NOMO-1 (cell line): Measurements from ENCODE around the gene PSMD14.

Source experiments
- DNase-seq, 2 experiments: peaks; one replicate each; lab custom pipeline; 2025; ENCODE audit not compliant: unreplicated experiment in 2 of 2; lab: John Stamatoyannopoulos, UW

The PSMD14 gene

DNA sequence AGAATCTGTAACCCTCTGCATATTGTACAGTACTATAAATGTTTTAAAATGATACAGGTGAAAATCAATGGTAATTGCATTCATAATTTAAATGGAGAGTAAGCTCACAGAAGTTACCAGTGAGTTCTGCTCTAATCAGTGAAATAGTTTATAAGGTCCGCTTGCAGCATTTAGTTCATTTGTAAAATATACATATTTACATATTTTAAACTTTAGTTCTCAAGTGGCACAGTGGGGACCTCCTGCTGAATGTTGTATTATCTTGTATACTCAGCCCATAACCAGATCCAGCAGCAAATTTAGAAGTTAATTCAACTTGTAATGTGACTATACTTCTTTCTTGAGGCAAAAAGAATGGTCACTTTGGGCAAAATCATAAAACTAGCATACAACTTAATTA lies 66.2 kb downstream of the PSMD14 start:
- DNase-seq: no peak

DNA sequence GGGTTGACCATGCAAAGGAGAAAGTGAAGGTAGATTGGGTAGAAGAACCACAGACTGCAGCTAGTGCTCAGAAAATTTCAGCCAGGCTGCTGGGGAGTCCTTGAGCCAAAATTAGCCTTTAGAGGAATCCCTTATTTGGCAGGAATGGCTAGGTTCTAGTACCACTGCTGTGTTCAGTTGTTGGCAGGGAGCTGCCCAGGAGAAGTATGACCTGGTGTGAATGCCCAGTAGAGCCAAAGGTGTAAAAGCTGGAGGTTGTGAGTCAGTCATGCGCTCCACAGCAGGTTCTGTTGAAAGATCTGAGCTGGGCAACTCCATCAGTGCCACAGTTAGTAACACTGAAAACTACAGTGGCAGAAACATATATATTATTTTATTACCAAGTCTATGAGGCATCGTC lies 71.5 kb downstream of the PSMD14 start:
- no peak for DNase-seq

DNA sequence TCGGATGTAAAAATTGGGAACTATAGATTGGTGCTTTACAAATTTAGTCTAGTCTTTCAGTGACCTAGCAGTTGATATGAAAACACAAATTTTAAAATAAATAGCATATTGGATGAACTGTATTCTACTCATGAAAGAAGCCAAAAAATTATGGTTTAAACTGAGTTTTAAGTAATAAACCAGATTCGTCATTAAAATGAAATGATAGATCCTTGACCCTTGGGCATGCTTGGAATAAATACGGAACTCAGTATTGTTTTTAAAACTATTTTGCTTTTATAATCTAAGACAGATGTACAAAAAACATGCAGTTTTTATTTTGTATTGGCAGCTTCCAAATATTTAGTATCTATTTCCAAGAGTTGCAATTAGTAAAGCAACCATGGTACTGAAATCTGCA lies 73.3 kb downstream of the PSMD14 start:
- no peak for DNase-seq

DNA sequence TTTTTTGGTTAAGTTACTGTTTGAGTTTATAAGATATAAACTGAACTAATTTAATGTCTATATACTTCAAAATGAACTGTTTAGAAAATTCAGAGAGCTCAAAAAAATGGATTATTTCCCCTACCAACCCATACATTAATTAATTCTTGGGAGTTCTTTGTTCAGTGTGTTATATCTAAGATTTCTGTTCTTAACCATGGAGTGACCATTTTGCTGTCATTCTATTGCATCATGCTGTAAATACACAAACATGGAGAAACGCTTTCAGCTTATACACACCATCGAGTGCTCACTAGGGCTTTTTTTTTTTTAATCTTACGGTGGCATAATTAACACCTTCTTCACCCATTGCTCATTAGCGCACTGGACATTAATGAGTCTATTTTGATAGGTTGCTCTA lies 74.5 kb downstream of the PSMD14 start:
- DNase-seq: no peak

DNA sequence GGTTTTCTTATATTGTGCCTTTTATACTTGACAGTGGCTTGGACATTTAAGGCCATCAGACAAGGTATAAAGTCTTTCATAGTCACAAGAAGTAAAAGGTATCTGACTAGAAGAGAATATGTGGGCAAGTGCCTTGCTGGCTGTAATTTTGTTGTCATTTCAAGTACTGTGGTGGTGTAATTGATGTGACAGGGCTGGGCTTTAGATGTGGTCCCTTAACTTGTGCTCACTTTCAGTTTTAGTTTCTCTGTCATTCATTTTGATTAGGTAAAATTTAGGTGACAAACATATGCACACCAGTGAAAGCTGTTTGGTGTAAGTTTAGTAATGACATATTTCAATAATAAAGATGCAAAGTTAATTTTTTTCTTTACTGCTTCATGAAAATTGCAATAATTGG lies 76.6 kb downstream of the PSMD14 start:
- peak in 1 of 2 experiments; percentile 23 for DNase-seq

DNA sequence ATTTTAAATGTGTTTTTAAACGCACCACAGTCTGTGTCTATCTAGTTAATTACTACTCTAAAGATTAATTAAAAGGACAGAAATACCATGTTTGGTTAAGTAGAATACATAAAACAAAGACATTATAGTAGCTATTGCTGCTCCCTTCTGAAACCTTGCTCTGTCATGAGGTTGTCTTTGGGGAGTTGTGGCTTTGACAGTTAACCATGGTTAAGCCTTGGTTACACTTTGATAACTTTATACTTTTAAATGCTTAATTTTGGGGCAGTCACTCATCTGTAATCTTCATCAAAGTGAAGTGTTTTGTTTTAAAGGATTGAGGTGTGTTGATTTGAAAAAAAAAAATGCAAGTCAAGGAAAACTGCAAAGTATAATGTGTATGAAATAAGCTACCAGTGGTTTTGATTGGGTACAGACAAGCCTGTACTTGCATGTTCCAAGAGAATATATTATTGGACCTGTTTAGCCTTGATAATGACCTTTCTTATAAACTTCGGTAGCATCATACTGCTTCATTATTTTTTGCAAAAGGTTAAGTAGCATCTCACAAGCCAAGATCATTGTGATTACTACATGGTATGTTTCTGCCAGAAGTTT lies 78.1 kb downstream of the PSMD14 start:
- DNase-seq: no peak

DNA sequence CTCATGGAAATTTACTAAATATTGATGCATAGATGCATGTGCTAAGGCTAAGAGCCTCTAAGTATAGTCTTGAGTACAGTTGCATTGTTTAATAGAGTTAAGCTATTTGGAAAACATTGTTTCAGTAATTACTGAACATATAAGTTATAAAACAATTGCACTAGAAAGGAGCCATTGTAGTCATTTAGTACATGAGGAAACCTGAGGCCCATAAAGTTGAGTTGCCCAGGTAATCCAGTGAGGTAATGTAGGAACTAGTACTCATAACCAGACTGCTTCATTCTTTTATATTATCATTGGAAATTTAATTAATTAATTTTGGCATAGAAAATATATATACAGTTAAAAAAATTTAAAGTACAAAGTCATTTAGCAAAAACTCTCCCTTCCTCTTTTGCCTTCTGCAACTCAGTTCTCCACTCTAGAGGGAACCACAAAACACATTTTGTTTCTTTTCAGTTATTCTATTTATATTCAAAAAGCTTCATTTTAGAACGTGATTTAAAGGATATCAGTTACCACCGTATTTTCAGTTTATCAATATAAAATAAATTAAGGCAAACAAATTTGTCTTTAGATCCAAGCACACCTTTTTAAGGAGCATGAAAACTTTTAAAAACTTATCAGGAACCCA lies 80.0 kb downstream of the PSMD14 start:
- DNase-seq: peak; percentile 18 to 55

DNA sequence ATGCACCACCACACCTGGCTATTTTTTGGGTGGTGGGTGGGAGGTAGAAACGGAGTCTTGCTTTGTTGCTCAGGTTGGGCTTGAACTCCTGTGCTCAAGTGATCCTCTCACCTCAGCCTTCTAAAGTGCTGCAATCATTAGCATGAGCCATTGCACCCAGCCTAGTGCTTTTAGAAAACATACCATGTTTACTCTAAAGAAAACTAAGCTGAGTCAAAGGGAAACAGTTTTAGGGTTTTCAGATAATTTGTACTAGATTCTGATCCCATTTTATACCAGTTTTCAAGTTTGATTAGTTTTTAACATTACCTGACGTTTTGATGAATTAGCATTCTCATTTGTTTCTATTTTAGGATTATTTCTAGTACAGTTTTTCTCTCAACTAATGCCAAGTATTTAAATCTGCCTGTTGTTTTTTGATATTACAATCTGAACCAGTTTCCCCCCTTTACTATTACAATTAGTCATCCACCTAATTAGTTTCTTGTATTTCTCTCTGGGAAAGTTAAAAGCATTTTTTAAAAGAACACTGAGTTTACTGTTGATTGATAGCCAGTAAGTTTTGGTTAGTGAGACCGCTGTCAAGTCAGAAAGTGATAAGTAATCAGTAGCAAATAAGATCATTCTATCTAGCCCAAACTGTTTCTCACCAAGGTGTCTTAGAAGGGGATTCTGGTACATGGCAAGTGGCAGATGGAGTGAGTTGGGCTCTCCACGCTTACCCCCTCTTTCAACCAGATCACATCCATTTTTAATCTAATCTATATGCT lies 83.7 kb downstream of the PSMD14 start:
- no peak for DNase-seq

DNA sequence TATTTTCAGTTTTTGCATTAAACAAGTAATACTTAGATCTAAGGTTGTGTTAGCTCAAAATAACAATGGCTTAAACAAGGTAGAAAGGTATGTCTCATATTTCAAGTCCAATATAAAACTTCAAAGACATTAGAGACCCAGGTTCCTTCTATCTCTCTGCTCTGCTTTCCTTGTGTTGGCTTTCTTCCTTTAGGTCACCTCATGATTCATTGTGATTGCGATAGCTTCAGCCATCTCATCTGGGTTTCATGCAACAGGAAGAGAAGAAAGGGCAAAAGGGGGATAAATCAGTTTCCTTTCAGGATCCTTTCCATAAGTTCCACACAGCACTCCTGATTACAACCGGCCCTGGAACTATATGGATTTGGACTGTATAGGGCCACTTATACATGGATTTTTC lies 91.9 kb downstream of the PSMD14 start:
- DNase-seq: no peak

DNA sequence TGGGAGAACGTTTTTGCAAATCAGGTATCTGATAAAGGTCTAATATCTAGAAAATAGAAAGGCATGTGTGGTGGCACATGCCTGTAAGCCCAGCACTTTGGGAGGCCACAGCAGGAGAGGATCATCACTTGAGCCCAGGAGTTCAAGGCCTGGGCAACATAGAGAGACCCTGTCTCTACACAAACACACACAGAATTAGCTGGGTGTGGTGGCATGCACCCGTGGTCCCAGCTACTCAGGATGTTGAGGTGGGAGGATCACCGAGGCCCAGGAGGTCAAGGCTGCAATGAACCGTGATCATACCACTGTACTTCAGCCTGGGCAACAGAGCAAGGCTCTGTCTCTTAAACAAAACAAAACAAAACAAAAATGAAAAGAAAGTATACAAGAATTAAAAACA lies 94.1 kb downstream of the PSMD14 start:
- no peak for DNase-seq

DNA sequence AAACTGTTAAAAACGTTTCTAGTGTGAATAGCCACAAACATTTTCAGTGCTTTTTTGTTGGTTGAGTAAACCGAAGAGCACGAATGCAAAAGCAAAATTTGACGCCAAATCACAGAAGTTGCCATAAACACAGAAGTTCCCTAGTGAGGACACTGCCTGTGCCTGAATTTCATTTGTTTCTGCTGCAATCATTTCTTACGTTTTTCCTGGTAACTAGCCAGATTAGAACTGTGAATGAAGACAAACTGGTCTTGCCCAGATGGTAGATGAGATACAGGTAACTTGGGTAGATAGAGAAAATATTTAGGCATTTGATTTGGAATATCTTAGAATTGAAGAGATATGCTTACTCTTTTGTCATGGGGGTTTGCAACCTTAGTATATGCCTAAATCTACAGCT lies 98.1 kb downstream of the PSMD14 start:
- DNase-seq: no peak

DNA sequence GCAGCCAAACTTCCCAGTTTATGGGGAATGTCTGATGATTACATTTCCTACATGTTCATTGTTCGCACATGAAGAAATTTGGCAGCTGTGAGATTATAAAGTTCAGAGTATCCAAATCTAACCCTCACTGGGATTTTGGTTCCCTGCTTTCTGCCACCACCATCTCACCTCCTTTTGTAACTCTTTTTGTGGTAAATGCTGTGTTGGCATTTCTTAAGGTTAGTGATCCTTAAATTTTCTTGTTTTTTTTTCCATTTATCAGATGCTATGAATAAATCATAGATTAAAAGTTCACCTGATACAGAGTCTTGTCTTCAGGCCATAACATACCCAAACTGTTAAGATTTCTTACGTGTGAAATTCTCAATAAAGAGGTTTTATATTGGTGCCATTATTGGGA lies 99.4 kb downstream of the PSMD14 start:
- no peak for DNase-seq

DNA sequence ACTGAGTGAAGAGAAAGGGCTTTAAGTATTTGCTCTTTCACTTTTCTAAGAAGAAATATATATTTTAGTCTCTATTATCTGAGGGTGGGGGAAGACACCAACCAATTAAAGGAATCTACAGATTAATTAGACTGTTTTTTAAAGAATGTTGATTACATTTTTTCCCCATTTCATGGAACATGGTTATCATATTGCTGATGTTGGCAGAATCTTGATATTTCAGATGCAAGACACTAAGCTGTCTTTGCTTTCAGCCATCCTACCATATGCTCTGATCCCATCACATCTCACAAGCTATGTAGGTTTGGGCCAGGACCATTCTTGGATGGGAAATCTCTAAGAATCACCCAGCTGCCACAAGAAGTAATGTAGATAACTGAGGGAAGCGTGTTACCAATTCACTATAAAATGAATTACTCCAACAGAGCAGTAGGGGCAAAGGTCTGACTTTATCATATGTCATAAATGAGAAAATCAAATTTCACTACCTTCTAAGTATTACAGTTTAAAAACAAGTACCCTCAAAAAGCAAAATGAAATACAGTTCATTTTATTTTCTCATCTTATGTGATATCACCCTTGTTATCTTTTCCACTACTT lies 101.2 kb downstream of the PSMD14 start:
- no peak for DNase-seq

DNA sequence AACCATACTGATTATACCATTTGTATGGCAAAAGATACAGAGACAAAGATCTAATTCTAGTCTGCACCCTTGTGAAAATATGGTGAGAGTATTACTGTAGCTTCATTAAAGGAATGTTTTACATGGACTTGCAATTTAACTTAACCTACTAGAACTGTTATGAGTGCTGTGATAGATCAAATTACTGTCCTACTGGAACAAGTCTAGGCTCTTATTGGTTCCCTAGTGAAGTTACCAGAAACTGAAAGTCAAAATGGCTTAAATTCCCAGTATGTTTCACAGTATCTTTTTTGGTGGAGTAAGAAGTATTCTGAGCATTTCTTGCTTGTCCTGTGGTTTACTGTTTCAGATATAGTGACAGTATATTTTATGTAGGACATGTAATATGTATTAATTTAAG lies 104.1 kb downstream of the PSMD14 start:
- DNase-seq: no peak

DNA sequence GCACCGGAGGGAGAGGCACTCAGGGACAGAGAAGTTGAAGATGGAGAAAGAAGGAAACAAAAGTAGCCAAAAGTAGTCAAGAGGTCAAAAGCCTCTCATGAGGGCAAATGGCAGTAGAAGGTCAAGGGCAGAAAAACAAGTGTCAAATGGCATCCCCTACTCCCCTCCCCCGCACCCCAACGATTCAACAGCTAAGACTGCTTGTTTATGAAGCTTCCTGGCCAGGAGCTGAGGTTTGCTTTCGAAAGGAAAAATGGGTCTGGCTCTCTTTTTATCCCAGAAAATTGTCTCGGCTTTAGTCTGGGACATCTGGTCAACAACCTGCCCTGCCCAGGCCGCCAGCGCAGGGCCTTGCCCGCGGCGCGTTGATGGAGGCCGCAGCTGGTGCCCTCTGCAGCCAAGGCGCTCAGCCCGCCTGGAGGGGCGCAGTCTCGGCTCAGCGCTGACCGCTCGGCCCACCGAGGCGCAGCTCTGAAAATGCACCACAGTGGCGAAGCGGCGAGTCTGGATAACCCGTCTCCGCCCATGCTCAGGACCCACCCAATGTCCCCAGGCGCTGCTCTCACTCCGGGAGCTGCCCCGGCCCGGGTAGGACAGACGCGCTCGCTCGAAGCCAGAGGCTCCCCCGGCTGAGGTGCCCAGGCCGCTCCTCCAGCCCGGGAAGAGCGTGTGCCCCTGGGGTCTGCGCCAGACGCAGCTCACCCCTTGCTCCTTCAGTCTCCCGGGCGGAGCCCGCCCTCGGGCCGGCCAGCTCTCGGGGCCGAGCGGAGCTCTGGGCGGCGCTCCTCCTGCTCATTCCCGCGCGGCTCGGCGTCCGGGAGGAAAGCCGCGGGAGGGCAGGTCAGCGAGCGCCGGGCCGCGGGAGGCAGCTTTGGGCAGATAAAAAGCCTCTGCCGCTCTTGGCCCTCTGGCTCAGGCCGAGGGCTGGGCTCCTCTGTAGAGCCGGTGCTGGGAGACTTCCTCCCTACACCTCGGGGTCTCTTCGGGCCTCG lies 106.1 kb downstream of the PSMD14 start:
- no peak for DNase-seq

DNA sequence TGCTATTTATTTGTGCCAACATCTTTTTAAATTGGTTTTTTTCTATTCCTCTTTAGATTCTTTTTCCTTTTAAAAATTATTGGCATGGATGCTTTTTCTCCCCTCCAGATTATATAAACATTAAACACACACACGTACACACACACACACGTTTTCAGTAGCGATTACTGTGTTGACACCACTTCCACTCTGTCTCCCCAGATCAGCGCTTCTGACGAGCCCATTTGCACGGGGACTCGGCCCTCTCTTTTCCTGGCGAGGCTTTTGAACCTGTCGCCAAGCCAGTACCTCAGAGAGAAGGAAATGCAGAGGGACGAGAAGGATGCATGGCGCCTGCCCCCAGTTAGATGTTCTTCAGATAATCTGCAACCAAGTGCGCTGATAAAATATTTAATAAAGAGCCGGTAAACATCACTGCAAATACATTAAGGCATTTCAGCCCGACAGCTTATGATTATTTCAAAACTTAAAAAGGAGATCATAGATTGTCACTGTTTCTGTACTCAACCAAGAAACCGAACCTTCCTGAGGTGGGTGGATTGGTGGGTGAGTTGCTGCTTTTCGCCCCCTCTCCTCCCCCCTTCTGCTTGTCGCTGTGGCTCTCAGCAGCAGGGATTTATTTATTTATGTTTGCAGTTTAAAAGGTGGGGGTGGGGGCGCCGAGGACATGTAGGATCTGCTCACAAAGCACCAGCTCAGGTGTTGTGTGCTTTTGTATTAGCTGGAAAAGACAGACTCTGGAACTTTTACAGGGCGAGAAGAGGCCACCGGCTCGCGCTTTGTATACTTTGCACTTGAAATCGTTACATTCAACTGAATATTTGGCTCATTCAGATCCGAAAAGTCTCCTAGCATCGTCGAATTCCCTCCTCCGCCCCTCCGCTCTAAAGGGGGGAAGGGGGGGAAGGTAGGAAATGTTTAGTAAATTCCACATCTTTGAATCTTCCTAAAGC lies 107.1 kb downstream of the PSMD14 start:
- no peak for DNase-seq

DNA sequence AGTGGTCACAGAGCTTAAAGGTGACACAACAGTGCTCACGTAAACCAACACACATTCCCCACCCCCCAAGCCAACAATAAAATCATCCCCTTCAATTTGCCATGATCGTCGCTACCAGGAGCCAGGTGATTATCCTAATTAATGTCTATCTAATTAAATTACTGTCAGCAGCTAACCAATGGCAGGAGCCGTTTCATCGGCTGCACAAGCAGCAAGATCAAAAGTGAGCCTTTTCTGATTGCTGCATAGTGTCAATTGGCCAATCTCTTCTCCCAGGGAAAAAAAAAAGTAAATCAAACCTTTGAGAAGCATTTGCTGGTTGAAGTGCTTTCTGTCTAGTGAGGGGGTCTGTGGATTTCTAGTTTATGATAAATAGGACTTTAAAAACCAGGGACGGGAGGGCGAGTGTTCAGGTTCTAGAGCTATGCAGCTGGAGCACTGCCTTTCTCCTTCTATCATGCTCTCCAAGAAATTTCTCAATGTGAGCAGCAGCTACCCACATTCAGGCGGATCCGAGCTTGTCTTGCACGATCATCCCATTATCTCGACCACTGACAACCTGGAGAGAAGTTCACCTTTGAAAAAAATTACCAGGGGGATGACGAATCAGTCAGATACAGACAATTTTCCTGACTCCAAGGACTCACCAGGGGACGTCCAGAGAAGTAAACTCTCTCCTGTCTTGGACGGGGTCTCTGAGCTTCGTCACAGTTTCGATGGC lies 107.9 kb downstream of the PSMD14 start, which contains the start of gene TBR1:
TSS of gene TBR1 (plus strand) at position 311 of the 721 bp plus-strand sequence. CDS start at position 425, 114 bp downstream.
- DNase-seq: no peak

DNA sequence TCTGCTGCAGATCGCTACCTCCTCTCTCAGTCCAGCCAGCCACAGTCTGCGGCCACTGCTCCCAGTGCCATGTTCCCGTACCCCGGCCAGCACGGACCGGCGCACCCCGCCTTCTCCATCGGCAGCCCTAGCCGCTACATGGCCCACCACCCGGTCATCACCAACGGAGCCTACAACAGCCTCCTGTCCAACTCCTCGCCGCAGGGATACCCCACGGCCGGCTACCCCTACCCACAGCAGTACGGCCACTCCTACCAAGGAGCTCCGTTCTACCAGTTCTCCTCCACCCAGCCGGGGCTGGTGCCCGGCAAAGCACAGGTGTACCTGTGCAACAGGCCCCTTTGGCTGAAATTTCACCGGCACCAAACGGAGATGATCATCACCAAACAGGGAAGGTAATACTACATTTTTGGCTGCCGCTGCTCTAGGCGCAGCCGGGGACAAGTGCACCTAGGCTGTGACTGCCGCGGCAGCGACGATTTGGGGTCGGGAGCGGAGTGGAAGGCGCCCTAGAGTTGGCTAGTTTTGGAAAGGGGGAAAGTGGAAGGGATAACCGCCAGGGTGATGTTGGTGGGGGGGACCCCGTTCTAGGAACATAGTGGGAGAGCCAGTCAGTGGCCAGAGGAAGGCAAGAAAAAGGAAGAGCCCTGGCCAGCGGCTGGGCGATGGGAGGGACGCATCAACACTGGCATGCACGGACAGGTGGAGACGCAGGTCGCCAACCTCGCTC lies 108.6 kb downstream of the PSMD14 start:
- no peak for DNase-seq
